Gastroesophageal sphincter (tissue), 3 donors: ENCODE results near the gene CLN6.

Experiments
- POLR2A ChIP-seq, 2 donors: fragments of 450-650 bp; IDR thresholded peaks; one replicate each; pipeline ENCODE4 v1.6.1; 2017; ENCODE audit warnings: antibody characterized with exemption in 2 of 2, mild to moderate bottlenecking in 2 of 2, moderate library complexity in 1 of 2
- TF ChIP-seq, protein P1 (sequence below), 4 experiments: fragments of 200-600 bp in 2 of 4; fragments of 450-650 bp in 2 of 4; sonication (generic) in 1 of 4; IDR thresholded peaks; one replicate each; pipeline ENCODE4 v1.5.1; 2017 to 2019; ENCODE audit warnings: antibody characterized with exemption in 4 of 4, mild to moderate bottlenecking in 2 of 4, moderate library complexity in 2 of 4

DNA sequence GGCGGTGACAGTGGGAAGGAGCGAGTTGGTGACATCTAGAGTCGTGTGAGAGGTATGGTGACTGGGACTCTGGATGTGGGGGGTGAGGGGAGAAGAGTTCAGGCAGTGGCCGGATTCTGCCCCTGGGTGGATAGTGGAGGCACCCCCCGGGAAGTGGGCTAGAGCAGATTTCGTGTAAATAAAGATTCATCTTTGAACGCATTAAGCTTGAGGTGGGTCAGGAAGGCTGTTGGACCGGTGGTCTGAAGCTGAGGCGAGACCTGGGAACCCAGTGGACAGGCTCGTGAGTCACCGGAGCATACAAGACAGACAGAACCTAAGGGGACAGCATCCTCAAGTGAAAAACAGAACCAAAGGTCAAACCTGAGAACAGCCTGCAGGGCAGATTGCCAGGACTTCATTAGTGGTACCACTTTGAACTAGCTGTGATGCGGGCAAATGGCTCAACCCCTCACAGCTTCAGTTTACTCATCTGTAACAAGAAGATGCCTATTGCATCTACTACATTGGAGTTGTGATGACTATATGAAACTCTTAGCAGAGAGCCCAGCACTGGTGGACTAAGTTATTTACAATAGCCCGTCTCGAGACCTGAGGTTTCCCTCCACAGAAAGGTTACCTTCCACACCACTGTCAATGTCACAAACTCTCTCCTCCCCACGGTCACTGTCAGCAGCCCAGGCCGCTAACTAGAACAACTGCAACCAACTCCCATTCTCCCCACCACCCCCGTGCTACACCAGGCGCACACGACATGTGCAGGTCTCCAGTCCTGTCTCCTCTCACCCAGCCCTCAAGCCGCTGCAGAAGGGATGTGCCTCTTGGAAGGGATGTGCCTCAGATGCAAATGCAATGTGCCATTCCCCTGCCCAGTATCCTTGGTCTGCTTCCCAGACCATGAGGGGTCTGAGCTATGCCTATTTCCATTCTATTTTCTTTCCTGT lies 901 bp upstream of the CLN6 start:
- TF ChIP-seq, protein P1, sequence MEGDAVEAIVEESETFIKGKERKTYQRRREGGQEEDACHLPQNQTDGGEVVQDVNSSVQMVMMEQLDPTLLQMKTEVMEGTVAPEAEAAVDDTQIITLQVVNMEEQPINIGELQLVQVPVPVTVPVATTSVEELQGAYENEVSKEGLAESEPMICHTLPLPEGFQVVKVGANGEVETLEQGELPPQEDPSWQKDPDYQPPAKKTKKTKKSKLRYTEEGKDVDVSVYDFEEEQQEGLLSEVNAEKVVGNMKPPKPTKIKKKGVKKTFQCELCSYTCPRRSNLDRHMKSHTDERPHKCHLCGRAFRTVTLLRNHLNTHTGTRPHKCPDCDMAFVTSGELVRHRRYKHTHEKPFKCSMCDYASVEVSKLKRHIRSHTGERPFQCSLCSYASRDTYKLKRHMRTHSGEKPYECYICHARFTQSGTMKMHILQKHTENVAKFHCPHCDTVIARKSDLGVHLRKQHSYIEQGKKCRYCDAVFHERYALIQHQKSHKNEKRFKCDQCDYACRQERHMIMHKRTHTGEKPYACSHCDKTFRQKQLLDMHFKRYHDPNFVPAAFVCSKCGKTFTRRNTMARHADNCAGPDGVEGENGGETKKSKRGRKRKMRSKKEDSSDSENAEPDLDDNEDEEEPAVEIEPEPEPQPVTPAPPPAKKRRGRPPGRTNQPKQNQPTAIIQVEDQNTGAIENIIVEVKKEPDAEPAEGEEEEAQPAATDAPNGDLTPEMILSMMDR (IDR thresholded peaks at IDR 0.05): no peak
- no peak for TF ChIP-seq POLR2A (IDR thresholded peaks at IDR 0.05)
